A549 (cell line): Measurements from ENCODE around the gene ABHD12B. TPM values are rescaled to one million over a fixed set of nuclear protein-coding genes. Genes with fewer than 3 reads are reported as not detected.
"Not testable (repeated sequence)": the region's sequence is repeated elsewhere in the genome, so short reads cannot be mapped to it uniquely, and the experiment has no call there.

Experiments
- ATAC-seq, 2 experiments: fragments of 200-7000 bp in 1 of 2; fragments of >200 bp in 1 of 2; cut with Nextera tagmentation in 1 of 2; cut with Tn5 transposase in 1 of 2; 3 replicates each; pipeline versions ENCODE4 v1.8.0 to v1.9.1; 2018 to 2020; ENCODE audit warnings: mild to moderate bottlenecking in 1 of 2, moderate library complexity in 1 of 2
- CTCF ChIA-PET: fragments of 300-600 bp; sonication (Branson Sonifier 250); formaldehyde crosslinking; extraction: SDS; loops from one replicate; lab custom pipeline; 2021; ENCODE audit warnings: antibody characterized with exemption, inconsistent platforms; lab: Yijun Ruan, JAX
- POLR2A ChIA-PET: fragments of 350-600 bp; formaldehyde crosslinking; extraction: SDS; loops from one replicate; lab custom pipeline; 2021; ENCODE audit warnings: antibody characterized with exemption, inconsistent platforms; lab: Yijun Ruan, JAX
- DNase-seq, 2 experiments: peaks; one replicate each; pipeline versions ENCODE4 v3.0.0 to v3.0.0-alpha.2; 2011 to 2016; ENCODE audit warnings: low read depth in 1 of 2, low spot score in 1 of 2
- FAIRE-seq: peaks from 2 replicates; lab custom pipeline; 2011; peaks lifted over from hg19 to GRCh38; lab: Jason Lieb, UNC
- H3K27ac ChIP-seq, 2 experiments: fragments of >200 bp; sonication (Bioruptor Twin); formaldehyde crosslinking; 3 replicates each; pipeline ENCODE4 v1.5.1; 2016 to 2017
- H3K4me1 ChIP-seq: fragments of >200 bp; sonication (Bioruptor Twin); formaldehyde crosslinking; 3 replicates; pipeline ENCODE4 v1.6.1; 2016
- H3K4me2 ChIP-seq: fragments of >200 bp; sonication (Bioruptor Twin); formaldehyde crosslinking; 3 replicates; pipeline ENCODE4 v1.6.1; 2016
- H3K4me3 ChIP-seq: fragments of >200 bp; sonication (Bioruptor Twin); formaldehyde crosslinking; 3 replicates; pipeline ENCODE4 v1.5.1; 2016
- H3K9me3 ChIP-seq: fragments of >200 bp; sonication (Bioruptor Twin); formaldehyde crosslinking; 3 replicates; pipeline ENCODE4 v1.6.1; 2016
- BHLHE40 ChIP-seq: IDR thresholded peaks from 2 replicates; pipeline ENCODE4 v1.6.1; 2012; ENCODE audit warnings: low read depth, low read length, inconsistent platforms
- CBX8 ChIP-seq: fragments of 200-600 bp; sonication (generic); IDR thresholded peaks from 2 replicates; pipeline ENCODE4 v1.6.1; 2016
- EHF ChIP-seq: fragments of 250-450 bp; sonication (Bioruptor Pico); IDR thresholded peaks from 2 replicates; pipeline ENCODE4 v1.5.0; 2020; ENCODE audit warnings: mild to moderate bottlenecking
- EP300 ChIP-seq, 2 experiments: fragments of >200 bp; sonication (Bioruptor Twin); formaldehyde crosslinking; IDR thresholded peaks; 2 replicates in 1 of 2; 3 replicates in 1 of 2; pipeline ENCODE4 v1.6.1; 2016 to 2017
- ESRRA ChIP-seq: fragments of 150-350 bp; IDR thresholded peaks from 2 replicates; pipeline ENCODE4 v1.6.1; 2014; ENCODE audit warnings: mild to moderate bottlenecking, low read length, borderline replicate concordance
- HES2 ChIP-seq: fragments of >200 bp; sonication (Bioruptor Twin); formaldehyde crosslinking; IDR thresholded peaks from 2 replicates; pipeline ENCODE4 v1.6.1; 2016
- JUNB ChIP-seq: fragments of >200 bp; sonication (Bioruptor Twin); formaldehyde crosslinking; IDR thresholded peaks from 2 replicates; pipeline ENCODE4 v1.6.1; 2016
- KDM1A ChIP-seq: fragments of 200-600 bp; sonication (generic); IDR thresholded peaks from 2 replicates; pipeline ENCODE4 v1.6.1; 2016; ENCODE audit warnings: low read depth, mild to moderate bottlenecking
- KDM5A ChIP-seq: fragments of 200-600 bp; sonication (generic); IDR thresholded peaks from 2 replicates; pipeline ENCODE4 v1.6.1; 2016; ENCODE audit warnings: antibody characterized with exemption, mild to moderate bottlenecking
- NR3C1 ChIP-seq: fragments of >200 bp; sonication (Bioruptor Twin); formaldehyde crosslinking; IDR thresholded peaks from 3 replicates; pipeline ENCODE4 v1.6.1; 2017
- PHF8 ChIP-seq: fragments of 200-600 bp; sonication (generic); IDR thresholded peaks from 2 replicates; pipeline ENCODE4 v1.6.1; 2016; ENCODE audit warnings: low read depth, mild to moderate bottlenecking, antibody characterized with exemption, moderate library complexity, borderline replicate concordance
- POLR2A ChIP-seq: IDR thresholded peaks from 2 replicates; pipeline ENCODE4 v1.6.1; 2012; ENCODE audit warnings: mild to moderate bottlenecking, low read length
- POLR2AphosphoS2 ChIP-seq: conservative IDR thresholded peaks from 2 replicates; pipeline ENCODE4 v1.6.1; 2012; ENCODE audit warnings: low read length, improper control_type of control experiment, inconsistent platforms
- RARB ChIP-seq: fragments of 250-450 bp; sonication (Bioruptor Pico); IDR thresholded peaks from 2 replicates; pipeline ENCODE4 v1.8.0; 2021; ENCODE audit warnings: mild to moderate bottlenecking, moderate library complexity
- RCOR1 ChIP-seq: fragments of 150-350 bp; IDR thresholded peaks from 2 replicates; pipeline ENCODE4 v1.6.1; 2014; ENCODE audit warnings: antibody characterized with exemption, low read length, low read depth
- WGBS: methylation state at CpG from one replicate; pipeline ENCODE4 v1.1.6; 2017; ENCODE audit errors: missing lambda C conversion rate; 5-methylcytosine and 5-hydroxymethylcytosine counted together
- polyA plus RNA-seq, 4 experiments: library from polyadenylated mRNA; depleted of rRNA in 3 of 4; stranded (reverse); fragments of >200 nt; fragmentation: RNase III in 1 of 4; extraction: RNeasy Plus Mini Kit Qiagen cat#74134 plus additional on column Dnase treatment in 1 of 4; gene quantifications; 2 replicates in 3 of 4; 3 replicates in 1 of 4; pipeline ENCODE4 v1.2.3, GENCODE V29; 2011 to 2017
- TF ChIP-seq, protein P1 (sequence below): IDR thresholded peaks from 2 replicates; pipeline ENCODE4 v1.6.1; 2012
- TF ChIP-seq, protein P2 (sequence below): fragments of >200 bp; sonication (Bioruptor Twin); formaldehyde crosslinking; IDR thresholded peaks from 3 replicates; pipeline ENCODE4 v1.6.1; 2016

The ABHD12B gene
- polyA plus RNA-seq, 2 of the 4 experiments (the other 2 are of a cell fraction) = not detected

DNA sequence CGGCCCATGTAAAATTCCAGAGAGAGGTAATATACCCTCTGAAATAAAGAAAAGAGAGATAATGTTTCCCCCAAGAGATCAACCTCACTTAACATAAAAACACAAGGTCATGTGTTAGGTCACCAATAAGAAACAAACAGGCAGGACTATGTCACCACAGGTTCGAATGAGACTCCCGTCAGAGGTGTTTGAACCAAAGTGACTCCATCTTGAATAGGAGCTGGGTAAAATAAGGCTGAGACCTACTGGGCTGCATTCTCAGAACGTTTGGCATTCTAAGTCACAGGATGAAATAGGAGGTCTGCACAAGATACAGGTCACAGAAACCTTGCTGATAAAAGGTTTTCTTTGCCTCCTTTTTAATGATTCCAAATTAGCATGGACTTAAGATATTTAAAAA, 65.9 kb downstream of the ABHD12B start (continued):
- no peak for TF ChIP-seq EP300 (IDR thresholded peaks at IDR 0.05)

DNA sequence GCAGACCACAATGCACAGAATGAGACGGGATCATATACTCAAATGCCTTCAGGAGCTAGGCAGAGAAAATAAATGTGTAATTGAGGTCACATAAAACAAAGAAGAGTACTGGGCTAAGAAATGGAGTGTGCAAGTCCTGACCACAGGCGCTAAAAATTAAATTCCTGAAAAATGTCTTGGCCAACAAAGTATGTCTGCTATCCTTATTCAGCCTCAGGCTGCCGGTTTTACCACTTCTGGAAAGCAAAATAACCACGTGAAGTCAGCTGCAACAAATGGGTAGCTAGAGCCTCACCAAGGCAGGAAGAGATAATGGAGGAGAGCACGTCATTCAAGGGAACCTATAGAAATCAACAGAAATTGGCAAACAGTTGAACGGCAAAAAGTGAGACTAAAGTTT, 69.3 kb downstream of the ABHD12B start:
- ChIA-PET CTCF (interaction anchor here (1.3 to 1.6 kb wide), 2 partner anchors 14 to 17 kb away, joined by 3 read pairs; no protein-coding TSS in a partner anchor), POLR2A (no interaction called here)
- no peak for FAIRE-seq
- H3K4me2 ChIP-seq = no peak overlapping the region
- peaks cover 30% of the 10 kb centered on the region for H3K4me1 ChIP-seq
- no peak for DNase-seq
- 90% methylated on average over 6 of the region's 6 CpGs for whole genome bisulfite sequencing
- H3K4me3 ChIP-seq = no peak overlapping the region
- TF ChIP-seq POLR2AphosphoS2 (no peak), CBX8 (no peak), EHF (CRISPR knock-in tag) (no peak), BHLHE40 (no peak), RCOR1 (no peak), NR3C1 (no peak), KDM5A (no peak), POLR2A (no peak), KDM1A (no peak), RARB (no peak), PHF8 (no peak), JUNB (no peak), ESRRA (no peak)
- TF ChIP-seq, protein P1, sequence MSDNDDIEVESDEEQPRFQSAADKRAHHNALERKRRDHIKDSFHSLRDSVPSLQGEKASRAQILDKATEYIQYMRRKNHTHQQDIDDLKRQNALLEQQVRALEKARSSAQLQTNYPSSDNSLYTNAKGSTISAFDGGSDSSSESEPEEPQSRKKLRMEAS = no peak
- no peak overlapping the region for H3K27ac ChIP-seq
- no peaks in the 10 kb centered on the region for H3K9me3 ChIP-seq
- ATAC-seq = no peak

- CTCF ChIA-PET = interaction anchor here (1.3 to 1.6 kb wide), 2 partner anchors 14 to 17 kb away, joined by 3 read pairs; no protein-coding TSS in a partner anchor
- H3K9me3 ChIP-seq, H3K27ac ChIP-seq, ATAC-seq, H3K4me2 ChIP-seq, DNase-seq, POLR2A ChIA-PET, FAIRE-seq, H3K4me3 ChIP-seq: not testable (repeated sequence)
- 92% methylated on average over 8 of the region's 8 CpGs for WGBS
- H3K4me1 ChIP-seq = peaks cover 30% of the 10 kb centered on the region
These were observed 69.8 kb downstream of the ABHD12B start for GRCh38 chr14:50941638-50942037.

- whole genome bisulfite sequencing = 8% methylated on average over 21 of the region's 26 CpGs
- peaks cover 15% of the 10 kb centered on the region for H3K4me1 ChIP-seq
- no peaks in the 10 kb centered on the region for H3K9me3 ChIP-seq
- POLR2A ChIA-PET = interaction anchor here (1.0 to 1.9 kb wide), 4 partner anchors 12 to 296 kb away, joined by 3 to 21 read pairs (median 9); partner anchors contain the start of genes TMX1 and TRIM9
- TF ChIP-seq, protein P2, sequence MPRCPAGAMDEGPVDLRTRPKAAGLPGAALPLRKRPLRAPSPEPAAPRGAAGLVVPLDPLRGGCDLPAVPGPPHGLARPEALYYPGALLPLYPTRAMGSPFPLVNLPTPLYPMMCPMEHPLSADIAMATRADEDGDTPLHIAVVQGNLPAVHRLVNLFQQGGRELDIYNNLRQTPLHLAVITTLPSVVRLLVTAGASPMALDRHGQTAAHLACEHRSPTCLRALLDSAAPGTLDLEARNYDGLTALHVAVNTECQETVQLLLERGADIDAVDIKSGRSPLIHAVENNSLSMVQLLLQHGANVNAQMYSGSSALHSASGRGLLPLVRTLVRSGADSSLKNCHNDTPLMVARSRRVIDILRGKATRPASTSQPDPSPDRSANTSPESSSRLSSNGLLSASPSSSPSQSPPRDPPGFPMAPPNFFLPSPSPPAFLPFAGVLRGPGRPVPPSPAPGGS = 0 out of 3 replicates have a peak, but pooled peaks have one; percentile 9
- TF ChIP-seq HES2 = no peak
- no peak for TF ChIP-seq CBX8
- CTCF ChIA-PET = interaction anchor here (0.8 to 5.0 kb wide), 7 partner anchors 8 to 273 kb away, joined by 3 to 29 read pairs (median 4); no protein-coding TSS in a partner anchor
- peak overlapping the region; percentile 85 for H3K4me2 ChIP-seq
- H3K27ac ChIP-seq = peak overlapping the region; percentile 85 to 95
- no peak for FAIRE-seq
- ATAC-seq = peak; percentile 62 to 82
- peak overlapping the region; percentile 90 for H3K4me3 ChIP-seq
- DNase-seq = peak; percentile 58 to 78
These were observed 71.5 kb downstream of the ABHD12B start for GRCh38 chr14:50943261-50943942.
